HG02588 (cell line): ENCODE measurements around the gene PDGFRA.
"Not testable (repeated sequence)": the region's sequence is repeated elsewhere in the genome, so short reads cannot be mapped to it uniquely, and the experiment has no call there.

Experiments used
- ATAC-seq: cut with Tn5 transposase; IDR thresholded peaks from one replicate; pipeline ENCODE4 v1.9.1; 2021; ENCODE audit warnings: mild to moderate bottlenecking, moderate library complexity; ENCODE audit not compliant: unreplicated experiment

PDGFRA gene

GRCh38 chr4:54227256-54228055 is 1.6 kb upstream of the PDGFRA start:
- ATAC-seq, result no peak

DNA sequence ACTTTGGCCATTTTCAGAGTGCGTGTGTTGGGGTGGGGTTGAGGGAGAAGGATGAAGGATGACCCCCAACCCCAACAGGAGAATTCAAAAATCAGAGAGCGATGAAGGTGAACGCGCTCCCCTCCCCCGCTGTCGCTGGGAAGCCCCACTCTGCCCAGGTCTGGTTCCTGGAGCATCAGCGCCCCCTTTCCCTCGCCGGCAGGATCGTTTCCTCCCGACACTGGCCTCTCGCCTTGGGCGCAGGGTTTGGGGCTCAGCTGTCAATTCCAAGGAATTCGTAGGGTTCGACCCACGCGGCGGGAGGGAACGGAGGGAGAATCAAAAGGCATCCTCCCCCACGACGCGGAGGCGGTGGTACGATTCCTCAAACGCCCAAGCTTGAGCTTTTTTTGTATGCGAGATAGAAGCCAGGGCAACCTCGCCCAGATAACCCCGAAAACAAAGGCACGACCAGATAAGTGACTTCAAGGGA is 1.0 kb upstream of the PDGFRA start:
- ATAC-seq, result peak; percentile 42

- no peak for ATAC-seq
Measured at GRCh38 chr4:54228546-54228945, 547 bp upstream of the PDGFRA start.

GRCh38 chr4:54229631-54230483 is 764 bp downstream of the PDGFRA start:
- no peak for ATAC-seq

DNA sequence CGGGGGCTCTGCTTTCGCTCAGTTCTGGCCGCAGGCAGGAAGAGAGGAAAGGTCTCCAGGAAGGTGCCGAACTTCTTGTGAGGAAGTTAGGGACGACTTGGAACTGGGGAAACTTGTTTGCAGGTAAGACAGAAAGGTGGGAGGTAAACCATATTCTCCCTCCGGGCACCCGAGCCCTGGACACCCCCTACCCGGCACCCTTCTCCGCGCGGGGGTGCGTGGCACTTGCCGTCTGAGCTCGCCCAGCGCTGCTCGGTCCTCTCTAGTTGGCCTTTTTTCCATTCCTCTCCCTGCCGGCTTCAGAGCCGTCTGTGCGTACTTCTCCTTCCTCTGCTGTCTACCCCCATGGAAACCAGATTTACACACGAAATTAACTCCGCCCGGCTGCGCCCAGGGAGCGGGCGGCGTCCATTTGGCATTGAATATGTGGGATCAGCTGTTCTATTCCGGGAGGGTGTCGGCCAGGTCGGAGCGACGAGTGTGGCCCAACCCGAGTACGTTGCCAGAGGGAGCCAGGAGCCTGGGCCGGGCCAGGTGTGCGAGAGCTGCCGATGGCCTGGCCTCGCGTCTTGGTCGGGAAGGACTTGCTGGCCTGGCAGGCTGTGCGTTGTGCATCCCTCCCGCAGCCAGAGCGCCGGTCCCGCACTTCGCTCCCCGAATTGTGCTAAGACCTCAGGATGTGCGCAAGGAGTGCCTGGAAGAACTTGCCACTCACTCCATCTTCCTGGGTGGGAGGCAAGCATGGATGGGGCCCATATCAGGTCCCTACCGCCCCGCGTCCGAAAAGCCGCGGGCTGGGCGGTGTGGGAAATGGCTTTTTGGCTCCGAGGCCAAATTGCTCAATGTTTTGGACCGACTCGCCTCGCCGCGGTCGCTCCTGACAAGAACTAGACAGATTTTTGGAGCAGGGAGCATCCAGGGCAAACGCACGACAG is 1.7 kb downstream of the PDGFRA start:
- ATAC-seq, result no peak

GRCh38 chr4:54231419-54231767 is 2.3 kb downstream of the PDGFRA start:
- no peak for ATAC-seq

GRCh38 chr4:54231768-54232688 is 2.9 kb downstream of the PDGFRA start:
- no peak for ATAC-seq

GRCh38 chr4:54233277-54233696 is 4.2 kb downstream of the PDGFRA start:
- ATAC-seq, result peak; percentile 87

- ATAC-seq, result peak; percentile 49
Measured at GRCh38 chr4:54233697-54234496, 4.8 kb downstream of the PDGFRA start.

DNA sequence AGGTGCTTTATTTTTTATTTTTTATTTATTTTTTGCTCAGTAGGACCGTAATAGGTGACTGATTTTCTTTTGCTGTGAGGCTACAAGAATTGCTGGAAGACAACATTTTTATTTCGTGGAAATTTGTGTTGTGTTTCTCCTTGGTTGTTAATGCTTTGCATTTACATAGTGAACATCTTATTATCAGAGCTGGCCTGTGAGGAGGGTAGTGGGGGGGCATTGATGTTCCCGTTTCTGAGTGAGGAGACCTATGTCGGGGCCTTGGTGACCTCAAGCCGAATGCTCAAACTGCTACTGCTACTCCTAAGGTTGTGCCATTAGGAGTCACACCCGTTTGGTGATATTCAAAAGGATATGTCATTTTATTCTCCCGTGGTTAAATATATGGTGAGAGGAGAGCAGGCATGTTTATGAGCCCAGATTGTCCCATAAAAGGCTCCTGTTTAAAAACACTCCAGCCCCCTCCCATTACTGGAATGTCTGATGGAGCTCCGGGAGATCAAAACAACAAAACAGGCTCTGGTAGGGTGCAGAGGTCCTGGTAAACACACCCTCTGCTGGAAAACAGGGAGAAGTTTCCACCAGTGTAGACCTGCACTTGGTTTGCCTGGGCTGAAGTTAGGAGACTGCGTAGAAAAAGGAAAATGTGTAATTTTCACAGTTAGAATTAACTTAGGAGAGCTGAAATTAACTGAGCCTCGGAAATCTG is 5.6 kb downstream of the PDGFRA start:
- ATAC-seq, result no peak

GRCh38 chr4:54236316-54236715 is 7.2 kb downstream of the PDGFRA start:
- not testable (repeated sequence) for ATAC-seq

- no peak for ATAC-seq
Measured at GRCh38 chr4:54237770-54238169, 8.7 kb downstream of the PDGFRA start.

DNA sequence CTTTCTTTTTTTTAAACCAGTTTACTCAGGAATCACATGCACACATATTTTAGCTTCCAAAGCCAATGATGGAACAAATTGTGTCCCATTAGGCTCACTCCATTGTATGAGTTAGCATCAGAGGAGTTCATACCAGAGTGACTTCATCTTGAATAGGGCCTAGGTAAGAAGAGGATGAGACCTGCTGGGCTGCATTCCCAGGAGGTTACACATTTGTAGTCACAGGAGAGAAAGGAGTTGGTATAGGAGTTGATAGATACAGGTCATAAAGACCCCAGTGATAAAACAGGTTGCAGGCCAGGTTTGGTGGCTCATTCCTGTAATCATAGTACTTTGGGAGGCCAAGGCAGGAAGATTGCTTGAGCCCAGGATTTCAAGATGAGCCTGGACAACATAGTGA is 9.3 kb downstream of the PDGFRA start:
- no peak for ATAC-seq

- ATAC-seq, result not testable (repeated sequence)
Measured at GRCh38 chr4:54241268-54241823, 12.3 kb downstream of the PDGFRA start.

DNA sequence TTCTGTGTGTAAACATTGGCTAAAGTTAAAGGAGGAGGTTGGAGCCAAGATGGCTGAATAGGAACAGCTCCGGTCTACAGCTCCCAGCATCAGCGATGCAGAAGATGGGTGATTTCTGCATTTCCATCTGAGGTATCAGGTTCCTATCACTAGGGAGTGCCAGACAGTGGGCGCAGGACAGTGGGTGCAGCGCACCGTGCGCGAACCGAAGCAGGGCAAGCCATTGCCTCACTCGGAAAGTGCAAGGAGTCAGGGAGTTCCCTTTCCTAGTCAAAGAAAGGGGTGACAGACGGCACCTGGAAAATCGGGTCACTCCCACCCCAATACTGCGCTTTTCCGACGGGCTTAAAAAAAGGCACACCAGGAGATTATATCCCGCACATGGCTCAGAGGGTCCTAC is 14.4 kb downstream of the PDGFRA start:
- not testable (repeated sequence) for ATAC-seq

DNA sequence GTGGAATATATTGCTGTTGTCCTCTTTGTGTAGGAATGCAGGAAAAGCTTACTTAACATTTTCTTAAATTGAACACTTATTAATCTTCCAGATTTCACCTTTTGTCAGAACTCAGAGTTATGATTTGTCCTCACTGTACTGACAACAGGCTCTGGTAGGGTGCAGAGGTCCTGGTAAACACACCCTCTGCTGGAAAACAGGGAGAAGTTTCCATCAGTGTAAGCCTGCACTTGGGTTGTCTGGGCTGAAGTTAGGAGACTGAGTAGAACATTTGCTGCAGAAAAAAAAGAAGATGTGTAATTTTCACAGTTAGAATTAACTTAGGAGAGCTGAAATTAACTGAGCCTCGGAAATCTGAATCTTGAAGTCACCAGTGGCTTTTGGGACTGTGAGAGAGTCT is 23.2 kb downstream of the PDGFRA start:
- not testable (repeated sequence) for ATAC-seq

DNA sequence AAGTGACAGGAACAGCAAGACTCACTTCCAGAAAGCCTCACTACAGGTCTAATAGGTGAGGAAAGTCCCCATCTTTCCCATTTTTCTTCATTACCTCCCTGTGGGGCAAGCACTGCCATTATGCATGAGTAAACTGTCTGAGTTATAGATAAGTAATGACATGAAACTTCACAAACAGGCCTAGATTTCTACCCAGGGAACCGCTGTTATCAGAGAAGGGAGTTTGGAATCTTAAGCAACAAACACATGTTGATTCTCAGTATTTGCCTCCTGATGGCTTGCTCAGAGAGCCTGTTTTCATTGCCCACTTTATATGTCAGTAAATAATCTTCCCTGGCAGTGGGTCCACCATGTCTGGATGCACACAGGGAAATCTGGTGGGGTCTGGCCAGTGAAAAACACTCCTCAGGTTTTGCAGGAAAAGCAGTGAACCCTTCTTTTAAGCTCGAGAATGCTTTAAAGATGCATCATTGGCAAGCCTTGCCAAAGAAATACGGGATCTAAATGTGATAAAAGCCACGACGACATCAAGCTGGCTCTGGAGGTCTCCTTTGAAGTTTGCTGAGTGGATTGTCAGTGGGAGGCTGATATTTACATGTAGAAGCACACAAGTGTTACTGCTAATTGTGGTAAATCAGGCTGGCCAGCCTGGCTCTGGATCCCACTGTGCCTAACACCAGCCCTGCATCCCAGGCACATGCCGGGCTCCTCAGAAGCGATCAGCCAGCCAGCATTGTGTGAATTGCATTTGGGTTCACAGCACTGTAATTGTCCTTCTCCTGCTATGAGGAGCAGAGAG is 25.2 kb downstream of the PDGFRA start:
- no peak for ATAC-seq
